Measurements from ENCODE around the gene UQCRFS1.

- TF ChIP-seq, protein P1, sequence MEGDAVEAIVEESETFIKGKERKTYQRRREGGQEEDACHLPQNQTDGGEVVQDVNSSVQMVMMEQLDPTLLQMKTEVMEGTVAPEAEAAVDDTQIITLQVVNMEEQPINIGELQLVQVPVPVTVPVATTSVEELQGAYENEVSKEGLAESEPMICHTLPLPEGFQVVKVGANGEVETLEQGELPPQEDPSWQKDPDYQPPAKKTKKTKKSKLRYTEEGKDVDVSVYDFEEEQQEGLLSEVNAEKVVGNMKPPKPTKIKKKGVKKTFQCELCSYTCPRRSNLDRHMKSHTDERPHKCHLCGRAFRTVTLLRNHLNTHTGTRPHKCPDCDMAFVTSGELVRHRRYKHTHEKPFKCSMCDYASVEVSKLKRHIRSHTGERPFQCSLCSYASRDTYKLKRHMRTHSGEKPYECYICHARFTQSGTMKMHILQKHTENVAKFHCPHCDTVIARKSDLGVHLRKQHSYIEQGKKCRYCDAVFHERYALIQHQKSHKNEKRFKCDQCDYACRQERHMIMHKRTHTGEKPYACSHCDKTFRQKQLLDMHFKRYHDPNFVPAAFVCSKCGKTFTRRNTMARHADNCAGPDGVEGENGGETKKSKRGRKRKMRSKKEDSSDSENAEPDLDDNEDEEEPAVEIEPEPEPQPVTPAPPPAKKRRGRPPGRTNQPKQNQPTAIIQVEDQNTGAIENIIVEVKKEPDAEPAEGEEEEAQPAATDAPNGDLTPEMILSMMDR (IDR thresholded peaks at IDR 0.05), result no peak
- TF ChIP-seq ZFX (IDR thresholded peaks at IDR 0.05; ENCODE audit: borderline replicate concordance), result no peak
Observed at GRCh38 chr19:29206453-29206852, 6.5 kb downstream of the UQCRFS1 start.

All from 22Rv1 (cell line).